K562 (cell line): ENCODE data around the gene SMIM22. TPM values are rescaled to one million over a fixed set of nuclear protein-coding genes. Genes with fewer than 3 reads are reported as not detected.

Source experiments
- ATAC-seq: fragments of 200-7000 bp; cut with Tn5 transposase; 3 replicates; pipeline ENCODE4 v1.9.1; 2020; ENCODE audit warnings: moderate library complexity
- BruUV-seq: library from RNA; stranded (reverse); fragments of 400-500 nt; replicated peaks from 2 replicates; lab custom pipeline; 2021; lab: Mats Ljungman, UMichigan
- CTCF ChIA-PET: fragments of 300-600 bp; formaldehyde crosslinking; extraction: SDS; loops from one replicate; lab custom pipeline; 2021; ENCODE audit warnings: low intra/inter-chr PET ratio; lab: Yijun Ruan, JAX
- POLR2A ChIA-PET: fragments of 300-600, 350-650 bp; sonication (Branson Sonifier 250); formaldehyde crosslinking; extraction: SDS; loops from one replicate; lab custom pipeline; 2021; ENCODE audit warnings: antibody characterized with exemption, inconsistent platforms; lab: Yijun Ruan, JAX
- DNase-seq, 4 experiments: peaks; one replicate each; pipeline versions ENCODE4 v3.0.0 to v3.0.0-alpha.2; 2011 to 2018; ENCODE audit warnings: low spot score in 3 of 4, mixed read lengths in 3 of 4; ENCODE audit errors: extremely low read depth in 1 of 4
- FAIRE-seq: peaks from 2 replicates; lab custom pipeline; 2011; peaks lifted over from hg19 to GRCh38; lab: Jason Lieb, UNC
- H2AFZ ChIP-seq: 2 replicates; pipeline ENCODE4 v1.6.0; 2011; ENCODE audit warnings: low read depth, low read length, control low read depth, inconsistent platforms
- H3K27ac ChIP-seq: fragments of 200-600 bp; 3 replicates; pipeline ENCODE4 v1.8.0; 2011; ENCODE audit warnings: low read depth, mild to moderate bottlenecking, control low read depth, inconsistent platforms, low read length, moderate library complexity, mixed read lengths; ENCODE audit errors: extremely low read depth
- H3K27me3 ChIP-seq, 2 experiments: fragments of 300-600 bp in 1 of 2; 2 replicates in 1 of 2; 3 replicates in 1 of 2; pipeline versions ENCODE4 v1.6.0 to v1.8.0; 2011; ENCODE audit warnings: inconsistent platforms in 2 of 2, low read length in 2 of 2, mild to moderate bottlenecking in 1 of 2, mixed read lengths in 1 of 2, moderate library complexity in 1 of 2; ENCODE audit not compliant: control insufficient read depth in 2 of 2, insufficient read depth in 2 of 2
- H3K36me3 ChIP-seq: fragments of 300-600 bp; 3 replicates; pipeline ENCODE4 v1.8.0; 2011; ENCODE audit warnings: mild to moderate bottlenecking, low read length, inconsistent platforms; ENCODE audit not compliant: control insufficient read depth, insufficient read depth
- H3K4me1 ChIP-seq, 2 experiments: fragments of 200-600 bp in 1 of 2; replicated peaks in 1 of 2; 2 replicates in 1 of 2; 3 replicates in 1 of 2; pipeline versions ENCODE4 v1.5.1 to v1.8.0; 2011; ENCODE audit warnings: inconsistent platforms in 2 of 2, low read length in 2 of 2, mild to moderate bottlenecking in 1 of 2, mixed read lengths in 1 of 2, moderate library complexity in 1 of 2; ENCODE audit not compliant: control insufficient read depth in 2 of 2, insufficient read depth in 2 of 2
- H3K4me2 ChIP-seq: 2 replicates; pipeline ENCODE4 v1.6.1; 2011; ENCODE audit warnings: low read length, control low read depth, inconsistent platforms, mixed read lengths; ENCODE audit not compliant: insufficient read depth
- H3K4me3 ChIP-seq: fragments of 200-600 bp; sonication (generic), shearing (Covaris generic); 2 replicates; pipeline ENCODE4 v1.5.1; 2016; ENCODE audit warnings: control low read depth, inconsistent platforms
- H3K79me2 ChIP-seq: fragments of 200-600 bp; 3 replicates; pipeline ENCODE4 v1.8.0; 2011; ENCODE audit warnings: low read length, inconsistent platforms; ENCODE audit not compliant: control insufficient read depth, insufficient read depth
- H3K9ac ChIP-seq, 2 experiments: 2 replicates each; pipeline versions ENCODE4 v1.6.0 to v1.6.1; 2011; ENCODE audit warnings: low read depth in 2 of 2, low read length in 2 of 2, control low read depth in 1 of 2, inconsistent platforms in 1 of 2, mild to moderate bottlenecking in 1 of 2, mixed read lengths in 1 of 2; ENCODE audit not compliant: insufficient read depth in 1 of 2
- H3K9me1 ChIP-seq: one replicate; pipeline ENCODE4 v1.6.0; 2011; ENCODE audit warnings: inconsistent platforms, mild to moderate bottlenecking, low read length, moderate library complexity; ENCODE audit not compliant: control insufficient read depth, insufficient read depth
- H3K9me3 ChIP-seq: replicated peaks from 2 replicates; pipeline ENCODE4 v1.5.1; 2011; ENCODE audit warnings: low read depth, low read length, inconsistent platforms; ENCODE audit not compliant: control insufficient read depth, insufficient read depth
- H4K20me1 ChIP-seq: replicated peaks from 2 replicates; pipeline ENCODE4 v1.6.1; 2011; ENCODE audit warnings: low read length, inconsistent platforms, mixed read lengths; ENCODE audit not compliant: control insufficient read depth, insufficient read depth
- ARID2 ChIP-seq: fragments of 450-650 bp; IDR thresholded peaks from 2 replicates; pipeline ENCODE4 v1.6.1; 2017; ENCODE audit warnings: antibody characterized with exemption, mild to moderate bottlenecking
- ARNT ChIP-seq, 2 experiments: fragments of 450-650 bp; IDR thresholded peaks; 2 replicates each; pipeline ENCODE4 v1.6.1; 2016; ENCODE audit warnings: mild to moderate bottlenecking in 1 of 2
- CHD1 ChIP-seq: fragments of 200-600 bp; sonication (generic); IDR thresholded peaks from one replicate; pipeline ENCODE4 v1.6.1; 2012; ENCODE audit warnings: mild to moderate bottlenecking, moderate library complexity, low read length, inconsistent platforms
- CREBBP ChIP-seq: IDR thresholded peaks from one replicate; pipeline ENCODE4 v1.6.1; 2012; ENCODE audit warnings: low read depth, mild to moderate bottlenecking, control low read depth, inconsistent platforms, low read length
- CSDE1 ChIP-seq, 2 experiments: fragments of 450-650 bp; IDR thresholded peaks; 2 replicates each; pipeline ENCODE4 v1.6.1; 2016; ENCODE audit warnings: mild to moderate bottlenecking in 1 of 2
- CTCFL ChIP-seq: IDR thresholded peaks from 2 replicates; pipeline ENCODE4 v1.6.1; 2011; ENCODE audit warnings: borderline replicate concordance, low read depth, mild to moderate bottlenecking, moderate library complexity, low read length; ENCODE audit not compliant: insufficient read depth, poor library complexity, severe bottlenecking
- KLF13 ChIP-seq: fragments of 450-650 bp; IDR thresholded peaks from 2 replicates; pipeline ENCODE4 v1.6.1; 2016; ENCODE audit warnings: missing genetic modification characterization, low read depth, mild to moderate bottlenecking, missing compliant biosample characterization, moderate library complexity, borderline replicate concordance
- MEF2A ChIP-seq: IDR thresholded peaks from 2 replicates; pipeline ENCODE4 v1.6.1; 2011; ENCODE audit warnings: low read depth, mild to moderate bottlenecking, low read length, moderate library complexity; ENCODE audit not compliant: control insufficient read depth
- PURB ChIP-seq: sonication (generic); formaldehyde crosslinking; IDR thresholded peaks from 2 replicates; pipeline ENCODE4 v1.9.0; 2021; ENCODE audit warnings: low read depth, mild to moderate bottlenecking, missing genetic modification reagents
- RAD51 ChIP-seq: fragments of 450-650 bp; IDR thresholded peaks from 2 replicates; pipeline ENCODE4 v1.7.1; 2016; ENCODE audit warnings: low read depth, mild to moderate bottlenecking, borderline replicate concordance
- SMARCE1 ChIP-seq: fragments of 450-650 bp; IDR thresholded peaks from 2 replicates; pipeline ENCODE4 v1.7.1; 2016; ENCODE audit warnings: mild to moderate bottlenecking
- ZNF57 ChIP-seq: fragments of 450-650 bp; formaldehyde crosslinking; IDR thresholded peaks from 2 replicates; pipeline ENCODE4 v1.4.0; 2020; ENCODE audit warnings: mild to moderate bottlenecking, moderate library complexity
- ZNF830 ChIP-seq: fragments of 250-450 bp; sonication (Bioruptor Pico); IDR thresholded peaks from 2 replicates; pipeline ENCODE4 v1.5.0; 2021; ENCODE audit warnings: mild to moderate bottlenecking
- WGBS: fragments of 100-300 bp; shearing (Covaris generic); methylation state at CpG from one replicate; pipeline ENCODE4 v1.1.6; 2016; ENCODE audit warnings: low coverage, mixed read lengths; ENCODE audit not compliant: insufficient coverage; ENCODE audit errors: missing lambda C conversion rate; 5-methylcytosine and 5-hydroxymethylcytosine counted together
- in situ Hi-C: fragments of 300-500 bp; cut with MboI; formaldehyde crosslinking; loops from 4 replicates; pipeline ENCODE4 v1.15.0; 2018; ENCODE audit warnings: inconsistent platforms, mixed read lengths
- intact Hi-C: fragments of 100-400 bp; cut with micrococcal nuclease; formaldehyde crosslinking; loops from 2 replicates; pipeline ENCODE4 v1.14.2; 2022
- polyA plus RNA-seq, 8 experiments: library from polyadenylated mRNA; depleted of rRNA in 4 of 8; stranded (reverse) in 5 of 8; unstranded in 3 of 8; fragments of >200 nt; fragmentation: Nextera tagmentation in 2 of 8; fragmentation: Illumina TruSeq in 1 of 8; extraction: Ambion mirVana in 2 of 8; extraction: Trizol in 1 of 8; gene quantifications; 2 replicates each; pipeline versions ENCODE4 v1.2.1 to v1.2.3, GENCODE V29; 2011 to 2014; ENCODE audit warnings: inconsistent platforms in 1 of 8, missing spikeins in 1 of 8
- total RNA-seq, 7 experiments: library from RNA; depleted of rRNA in 6 of 7; stranded (reverse); fragments of >200 nt in 6 of 7; fragmentation: Illumina TruSeq in 2 of 7; extraction: Trizol in 2 of 7; gene quantifications; 2 replicates each; pipeline versions ENCODE4 v1.2.1 to v1.2.3, GENCODE V29; 2011 to 2021; ENCODE audit warnings: low replicate concordance in 1 of 7
- TF ChIP-seq, protein P1 (sequence below): sonication (generic); formaldehyde crosslinking; IDR thresholded peaks from 2 replicates; pipeline ENCODE4 v1.5.0; 2020; ENCODE audit warnings: missing genetic modification reagents
- TF ChIP-seq, protein P2 (sequence below): fragments of 200-800 bp; sonication (Bioruptor generic); IDR thresholded peaks from 2 replicates; pipeline ENCODE4 v1.6.1; 2017; ENCODE audit warnings: missing genetic modification characterization, missing compliant biosample characterization
- TF ChIP-seq, protein P3 (sequence below): fragments of 450-650 bp; formaldehyde crosslinking; IDR thresholded peaks from 2 replicates; pipeline ENCODE4 v1.4.0; 2020; ENCODE audit warnings: mild to moderate bottlenecking, moderate library complexity

Gene SMIM22
- total and polyA plus RNA-seq, 9 of the 15 experiments (the other 6 are each of a cell fraction or from before 2014, with no cell fraction given): not detected

- TF ChIP-seq, protein P1, sequence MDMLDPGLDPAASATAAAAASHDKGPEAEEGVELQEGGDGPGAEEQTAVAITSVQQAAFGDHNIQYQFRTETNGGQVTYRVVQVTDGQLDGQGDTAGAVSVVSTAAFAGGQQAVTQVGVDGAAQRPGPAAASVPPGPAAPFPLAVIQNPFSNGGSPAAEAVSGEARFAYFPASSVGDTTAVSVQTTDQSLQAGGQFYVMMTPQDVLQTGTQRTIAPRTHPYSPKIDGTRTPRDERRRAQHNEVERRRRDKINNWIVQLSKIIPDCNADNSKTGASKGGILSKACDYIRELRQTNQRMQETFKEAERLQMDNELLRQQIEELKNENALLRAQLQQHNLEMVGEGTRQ (CRISPR knock-in tag): peak; percentile 38; the same call in 1 of the 2 replicates
- TF ChIP-seq ARID2 (no peak), ZNF57 (CRISPR knock-in tag) (no peak), ZNF830 (no peak), CTCFL (no peak), CREBBP (no peak), PURB (no peak), RAD51 (peak; percentile 41; the same call in 1 of the 2 replicates)
Measured at GRCh38 chr16:4771646-4772045, 23.5 kb upstream of the SMIM22 start (continued).

GRCh38 chr16:4772351-4772750, 22.8 kb upstream of the SMIM22 start:
- ChIA-PET CTCF (no interaction called here), POLR2A (no interaction called here)
- Histone ChIP-seq H3K9me1 (no peaks in the 10 kb centered on the region), H3K27me3 (no peaks in the 10 kb centered on the region), H3K27ac (no peak overlapping the region), H3K4me1 (peaks cover 16 to 23% of the 10 kb centered on the region in 2 experiments), H2AFZ (no peak overlapping the region), H3K4me2 (no peak overlapping the region), H3K36me3 (no peaks in the 10 kb centered on the region), H3K9ac (peak overlapping the region in 1 of 2 experiments; percentile 17; a peak in 1 of 4 replicates), H4K20me1 (no peaks in the 10 kb centered on the region), H3K4me3 (no peak overlapping the region), H3K79me2 (no peaks in the 10 kb centered on the region), H3K9me3 (no peaks in the 10 kb centered on the region)
- BruUV-seq: no TSS peak
- ATAC-seq: no peak
- 41% methylated on average over 5 of the region's 5 CpGs for WGBS
- in situ Hi-C loops: no loop called here
- no peak for FAIRE-seq
- intact Hi-C loops: no loop called here
- DNase-seq: no peak
- TF ChIP-seq SMARCE1: no peak
- TF ChIP-seq KLF13 (tag): no peak
- TF ChIP-seq, protein P2, sequence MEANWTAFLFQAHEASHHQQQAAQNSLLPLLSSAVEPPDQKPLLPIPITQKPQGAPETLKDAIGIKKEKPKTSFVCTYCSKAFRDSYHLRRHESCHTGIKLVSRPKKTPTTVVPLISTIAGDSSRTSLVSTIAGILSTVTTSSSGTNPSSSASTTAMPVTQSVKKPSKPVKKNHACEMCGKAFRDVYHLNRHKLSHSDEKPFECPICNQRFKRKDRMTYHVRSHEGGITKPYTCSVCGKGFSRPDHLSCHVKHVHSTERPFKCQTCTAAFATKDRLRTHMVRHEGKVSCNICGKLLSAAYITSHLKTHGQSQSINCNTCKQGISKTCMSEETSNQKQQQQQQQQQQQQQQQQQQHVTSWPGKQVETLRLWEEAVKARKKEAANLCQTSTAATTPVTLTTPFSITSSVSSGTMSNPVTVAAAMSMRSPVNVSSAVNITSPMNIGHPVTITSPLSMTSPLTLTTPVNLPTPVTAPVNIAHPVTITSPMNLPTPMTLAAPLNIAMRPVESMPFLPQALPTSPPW (CRISPR knock-in tag): no peak
- TF ChIP-seq, protein P3, sequence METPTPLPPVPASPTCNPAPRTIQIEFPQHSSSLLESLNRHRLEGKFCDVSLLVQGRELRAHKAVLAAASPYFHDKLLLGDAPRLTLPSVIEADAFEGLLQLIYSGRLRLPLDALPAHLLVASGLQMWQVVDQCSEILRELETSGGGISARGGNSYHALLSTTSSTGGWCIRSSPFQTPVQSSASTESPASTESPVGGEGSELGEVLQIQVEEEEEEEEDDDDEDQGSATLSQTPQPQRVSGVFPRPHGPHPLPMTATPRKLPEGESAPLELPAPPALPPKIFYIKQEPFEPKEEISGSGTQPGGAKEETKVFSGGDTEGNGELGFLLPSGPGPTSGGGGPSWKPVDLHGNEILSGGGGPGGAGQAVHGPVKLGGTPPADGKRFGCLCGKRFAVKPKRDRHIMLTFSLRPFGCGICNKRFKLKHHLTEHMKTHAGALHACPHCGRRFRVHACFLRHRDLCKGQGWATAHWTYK: no peak
- no peak for TF ChIP-seq MEF2A
- TF ChIP-seq ARNT (IDR thresholded peaks at IDR 0.05): no peak
- no peak for TF ChIP-seq CSDE1 (IDR thresholded peaks at IDR 0.05)
- no peak for TF ChIP-seq CHD1
